Measurements from ENCODE around the gene SCNN1B.

GRCh38 chr16:23406024-23406423 is 103.9 kb downstream of the SCNN1B start:
- TF ChIP-seq POLR2A (IDR thresholded peaks at IDR 0.05) (no peak), CTCF (IDR thresholded peaks at IDR 0.05) (no peak)
